Measurements from ENCODE around the gene MAP3K14. TPM values are rescaled to one million over a fixed set of nuclear protein-coding genes. Genes with fewer than 3 reads are reported as not detected.

Gene MAP3K14
- total RNA-seq, 1 experiment from 2014 or later = 7.8 TPM

- Mint-ChIP-seq H3K27ac (no peak overlapping the region), H3K4me1 (peaks cover 8 to 12% of the 10 kb centered on the region in 2 experiments), H3K4me3 (no peak overlapping the region), H3K27me3 (ENCODE audit: low read depth) (peaks cover 15% of the 10 kb centered on the region), H3K9me3 (no peaks in the 10 kb centered on the region), H3K36me3 (ENCODE audit: insufficient read depth in 1 of 3, low read depth in 3 of 3) (no peaks in the 10 kb centered on the region)
- H3T11ph ChIP-seq (ENCODE audit: low read length) = no peak overlapping the region
- H4K8ac ChIP-seq (replicated peaks; ENCODE audit: insufficient read length, low read depth, low read length) = no peak overlapping the region
- no peak overlapping the region for H3K27ac ChIP-seq (ENCODE audit: insufficient read length, low read depth, low read length)
- WGBS (ENCODE audit: extremely low coverage, insufficient read length, low lambda C conversion rate) = no CpG with 5 or more reads among the region's 7 CpGs
- H4K91ac ChIP-seq (ENCODE audit: insufficient read length, low read depth, low read length) = no peak overlapping the region
- no peaks in the 10 kb centered on the region for H3K4me1 ChIP-seq (ENCODE audit: insufficient read depth, low read length)
- H2AK5ac ChIP-seq (ENCODE audit: insufficient read length, low read length) = no peak overlapping the region
- DNase-seq = peak; percentile 14
- no peak overlapping the region for H3K56ac ChIP-seq (ENCODE audit: insufficient read length, low read depth, low read length)
- TF ChIP-seq CTCF (conservative IDR thresholded peaks at IDR 0.05) = no peak
- H3K4ac ChIP-seq (ENCODE audit: low read depth, low read length) = no peak overlapping the region
- H3K14ac ChIP-seq (ENCODE audit: insufficient read depth, low read length) = no peak overlapping the region
- H2BK5ac ChIP-seq (ENCODE audit: insufficient read length, low read length) = no peak overlapping the region
- H2AFZ ChIP-seq (ENCODE audit: low read length) = no peak overlapping the region
- H3K79me1 ChIP-seq (ENCODE audit: insufficient read depth, low read depth, low read length, poor library complexity, severe bottlenecking) = no peaks in the 10 kb centered on the region
- H3K23me2 ChIP-seq (ENCODE audit: insufficient read length, low read depth, low read length, poor library complexity, severe bottlenecking) = no peaks in the 10 kb centered on the region
- no peaks in the 10 kb centered on the region for H3K79me2 ChIP-seq (ENCODE audit: insufficient read depth, low read length)
- no peak overlapping the region for H2BK15ac ChIP-seq (ENCODE audit: low read depth, low read length)
- H4K5ac ChIP-seq (ENCODE audit: insufficient read length, low read depth, low read length) = no peak overlapping the region
- H2BK20ac ChIP-seq (ENCODE audit: low read depth, low read length, poor library complexity, severe bottlenecking) = no peak overlapping the region
- no peaks in the 10 kb centered on the region for H3K9me3 ChIP-seq (ENCODE audit: control insufficient read depth, low read depth, low read length)
- no peak overlapping the region for H3K23ac ChIP-seq (ENCODE audit: insufficient read length, low read depth, low read length)
- no peak overlapping the region for H3K18ac ChIP-seq (ENCODE audit: insufficient read length, low read depth, low read length)
- H3K9ac ChIP-seq (ENCODE audit: extremely low read depth, insufficient read length, low read length) = no peak overlapping the region
- H2BK120ac ChIP-seq (ENCODE audit: low read depth, low read length, poor library complexity, severe bottlenecking) = no peak overlapping the region
- no peaks in the 10 kb centered on the region for H3K27me3 ChIP-seq (ENCODE audit: insufficient read depth, low read length)
- H4K20me1 ChIP-seq (ENCODE audit: control insufficient read depth, insufficient read depth, insufficient read length) = no peaks in the 10 kb centered on the region
- H3K4me2 ChIP-seq (ENCODE audit: insufficient read depth, insufficient read length, low read length) = no peak overlapping the region
- no peak overlapping the region for H2BK12ac ChIP-seq (ENCODE audit: insufficient read length, low read depth, low read length)
These were observed 9.8 kb upstream of the MAP3K14 start for GRCh38 chr17:45326626-45327025.
